ENCODE results near the gene MAML2. TPM values are rescaled to one million over a fixed set of nuclear protein-coding genes. Genes with fewer than 3 reads are reported as not detected.

The MAML2 gene
- total and polyA plus RNA-seq, 2 of the 8 experiments (the other 6 are each of a cell fraction or from before 2014, with no cell fraction given): 3.8 to 6.6 TPM

DNA sequence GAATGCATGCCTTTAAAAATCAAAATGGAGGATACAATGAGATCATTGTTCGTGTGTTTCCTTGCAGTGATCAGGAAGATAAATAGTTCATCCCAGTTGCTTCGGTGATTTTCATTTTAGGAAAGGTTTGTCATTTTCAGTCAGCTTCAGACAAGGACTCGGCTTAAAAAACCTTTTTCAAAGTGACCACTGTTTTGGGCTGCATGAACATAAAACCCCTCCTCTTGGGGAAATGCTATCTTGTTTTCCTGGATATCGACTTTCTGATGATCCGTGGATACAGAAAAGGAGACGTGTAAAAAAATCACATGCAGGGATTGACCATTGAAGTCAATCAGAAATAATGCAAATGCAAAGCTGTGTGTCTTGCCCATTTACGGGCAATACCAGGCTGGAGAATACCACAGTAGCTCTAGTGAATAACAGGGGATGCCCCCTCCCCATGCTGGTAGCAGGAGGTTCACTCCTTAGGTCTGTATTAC lies 146.8 kb downstream of the MAML2 start:
- 68% methylated on average over 7 of the region's 7 CpGs; no CpG with 5 or more reads in 1 of the 2 experiments for WGBS, 2 experiments (ENCODE audit: extremely low coverage in 1 of 2, insufficient coverage in 1 of 2, insufficient read length in 1 of 2, insufficient replicate concordance in 2 of 2, low coverage in 1 of 2, low lambda C conversion rate in 2 of 2, missing lambda C conversion rate in 1 of 2)
- no peak overlapping the region for H2BK20ac ChIP-seq (ENCODE audit: low read length)
- peaks cover 0 to 11% (median 5%) of the 10 kb centered on the region in 4 experiments; a peak in 3 of 7 replicates for H3K4me1 ChIP-seq (replicated peaks in 1 of 4; ENCODE audit: control insufficient read depth in 3 of 4, insufficient read depth in 4 of 4, low read length in 3 of 4)
- H4K5ac ChIP-seq (ENCODE audit: insufficient read length, low read depth, low read length): no peak overlapping the region
- H3K4me2 ChIP-seq (ENCODE audit: insufficient read depth in 1 of 2, low read depth in 2 of 2, low read length in 2 of 2): no peak overlapping the region; a peak in 1 of 4 replicates
- no peak overlapping the region for H3K27ac ChIP-seq (ENCODE audit: low read depth, low read length)
- TF ChIP-seq KDM5A (IDR thresholded peaks at IDR 0.05; ENCODE audit: low read length): no peak
- no peak for TF ChIP-seq BACH1 (IDR thresholded peaks at IDR 0.05; ENCODE audit: low read length)
- TF ChIP-seq BRCA1 (IDR thresholded peaks at IDR 0.05; ENCODE audit: low read depth, low read length): no peak
- peak; percentile 27 for TF ChIP-seq ASH2L (IDR thresholded peaks at IDR 0.05; ENCODE audit: low read length)
- TF ChIP-seq SIRT6 (IDR thresholded peaks at IDR 0.05; ENCODE audit: low read length): no peak
- TF ChIP-seq SRF (IDR thresholded peaks at IDR 0.05; ENCODE audit: low read depth, low read length): peak; percentile 97
- TF ChIP-seq EP300 (IDR thresholded peaks at IDR 0.05; ENCODE audit: borderline replicate concordance in 1 of 2, low read depth in 2 of 2, low read length in 2 of 2): no peak
- no peak for TF ChIP-seq GABPA (IDR thresholded peaks at IDR 0.05; ENCODE audit: borderline replicate concordance, insufficient read depth, low read length)
- no peak for TF ChIP-seq EZH2 (IDR thresholded peaks at IDR 0.05; ENCODE audit: low read depth, low read length, severe bottlenecking)
- no peak for TF ChIP-seq NRF1 (IDR thresholded peaks at IDR 0.05; ENCODE audit: low read depth, low read length)
- TF ChIP-seq, protein P1, sequence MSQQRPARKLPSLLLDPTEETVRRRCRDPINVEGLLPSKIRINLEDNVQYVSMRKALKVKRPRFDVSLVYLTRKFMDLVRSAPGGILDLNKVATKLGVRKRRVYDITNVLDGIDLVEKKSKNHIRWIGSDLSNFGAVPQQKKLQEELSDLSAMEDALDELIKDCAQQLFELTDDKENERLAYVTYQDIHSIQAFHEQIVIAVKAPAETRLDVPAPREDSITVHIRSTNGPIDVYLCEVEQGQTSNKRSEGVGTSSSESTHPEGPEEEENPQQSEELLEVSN (IDR thresholded peaks at IDR 0.05): no peak
- H3K23ac ChIP-seq (ENCODE audit: insufficient read length): no peak overlapping the region
- H2BK15ac ChIP-seq (ENCODE audit: low read length): no peak overlapping the region
- H3K9me3 ChIP-seq (ENCODE audit: insufficient read depth in 2 of 2, low read depth in 1 of 2, low read length in 1 of 2): no peaks in the 10 kb centered on the region
- H4K20me1 ChIP-seq (replicated peaks in 1 of 2; ENCODE audit: control insufficient read depth in 1 of 2, insufficient read depth in 2 of 2, low read length in 2 of 2): no peaks in the 10 kb centered on the region
- CTCF ChIA-PET (ENCODE audit: partially characterized antibody): interaction anchor here (0.6 to 1.2 kb wide), 2 partner anchors 12 to 216 kb away, joined by 3 read pairs; no protein-coding TSS in a partner anchor
- no peak overlapping the region for H3K4me3 ChIP-seq (ENCODE audit: extremely low read depth in 1 of 4, insufficient read depth in 2 of 4, low read depth in 3 of 4, low read length in 4 of 4)
- H3K18ac ChIP-seq (ENCODE audit: extremely low read depth, low read length): no peak overlapping the region
- POLR2A ChIA-PET (ENCODE audit: partially characterized antibody): interaction anchor here (0.9 to 3.5 kb wide), 3 partner anchors 11 to 47 kb away, joined by 3 to 12 read pairs (median 3); no protein-coding TSS in a partner anchor
- no peak overlapping the region for H3K14ac ChIP-seq (ENCODE audit: insufficient read length)
- no peaks in the 10 kb centered on the region for H3K27me3 ChIP-seq (replicated peaks in 1 of 4; ENCODE audit: control insufficient read depth in 3 of 4, extremely low read depth in 1 of 4, insufficient read depth in 3 of 4, low read length in 3 of 4)
- no peaks in the 10 kb centered on the region for H3K79me2 ChIP-seq (ENCODE audit: control insufficient read depth in 1 of 2, insufficient read depth in 2 of 2, low read length in 2 of 2)
- FAIRE-seq (peak; percentile 48), DNase-seq (ENCODE audit: low read depth in 1 of 2, low spot score in 2 of 2) (peak in 1 of 2 experiments; percentile 15)
- no peak overlapping the region for H2BK5ac ChIP-seq (ENCODE audit: low read depth, low read length)
- no peak overlapping the region; the same call in 1 of the 2 replicates for H2BK12ac ChIP-seq (ENCODE audit: low read depth, low read length)
- H2AFZ ChIP-seq (ENCODE audit: low read length): no peak overlapping the region
- H3K4ac ChIP-seq (replicated peaks; ENCODE audit: insufficient read length, low read depth, low read length): no peak overlapping the region
- no peaks in the 10 kb centered on the region for H3K23me2 ChIP-seq (ENCODE audit: low read depth, low read length)
- no peak overlapping the region for H2BK120ac ChIP-seq (replicated peaks; ENCODE audit: low read depth, low read length)
- no peak overlapping the region for H2AK5ac ChIP-seq (ENCODE audit: low read depth, low read length)
- H3K79me1 ChIP-seq (ENCODE audit: low read depth, low read length): no peaks in the 10 kb centered on the region
- no peak overlapping the region for H3K56ac ChIP-seq (replicated peaks; ENCODE audit: insufficient read length, low read depth, low read length)
- H4K91ac ChIP-seq (replicated peaks; ENCODE audit: insufficient read length, low read length): no peak overlapping the region
- H4K8ac ChIP-seq (ENCODE audit: extremely low read depth, insufficient read depth, low read length): no peak overlapping the region
- no peak overlapping the region for H3K9ac ChIP-seq (replicated peaks in 1 of 4; ENCODE audit: extremely low read depth in 1 of 4, low read depth in 3 of 4, low read length in 3 of 4)
- no peaks in the 10 kb centered on the region for H3K36me3 ChIP-seq (ENCODE audit: control insufficient read depth in 2 of 4, insufficient read depth in 4 of 4, low read length in 3 of 4)
